Inferior parietal cortex (tissue), 1 donor: ENCODE results near the gene CACNA1D.
"Not testable (repeated sequence)": the region's sequence is repeated elsewhere in the genome, so short reads cannot be mapped to it uniquely, and the experiment has no call there.

Source experiments
- DNase-seq: peaks from one replicate; pipeline ENCODE4 v3.0.0-alpha.2; 2016; ENCODE audit errors: extremely low spot score

Gene CACNA1D

DNA sequence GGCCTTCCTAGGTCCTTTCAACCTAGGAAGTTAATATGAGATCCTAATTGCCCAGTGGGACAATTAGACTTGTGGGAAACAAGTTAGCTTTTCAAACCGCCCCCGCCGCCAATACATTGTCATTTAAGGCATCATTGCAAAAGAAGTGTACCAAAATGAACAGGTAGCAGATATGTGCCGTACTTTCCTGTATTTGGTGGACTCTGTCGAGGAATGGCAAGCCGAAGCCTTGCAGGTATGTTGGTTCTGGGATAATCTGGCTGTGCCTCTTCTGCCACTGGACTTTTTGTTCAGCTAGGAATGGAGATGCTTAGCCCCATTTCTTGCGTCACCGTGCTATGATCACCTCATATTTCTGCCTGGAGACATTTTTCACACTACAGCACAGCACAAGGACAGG lies 157.5 kb downstream of the CACNA1D start:
- DNase-seq, result no peak

DNA sequence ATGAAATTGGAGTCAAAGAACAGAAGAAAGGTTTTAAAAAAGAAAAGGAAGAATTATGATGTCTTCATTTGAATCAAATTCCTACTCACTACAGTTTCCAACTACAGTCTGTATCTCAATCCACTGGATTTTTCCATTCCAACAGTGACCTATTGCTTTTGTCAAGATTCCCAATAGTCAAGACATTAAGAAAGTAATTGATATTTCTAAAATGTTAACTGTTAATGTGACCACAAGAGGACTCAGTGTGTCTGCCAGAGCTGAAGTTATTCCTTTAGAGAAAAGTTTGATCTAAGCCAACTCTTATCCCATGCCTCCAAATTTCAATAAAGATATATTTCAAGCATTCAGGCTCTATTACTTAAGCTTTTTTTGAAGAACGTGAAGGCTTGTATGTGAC lies 163.2 kb downstream of the CACNA1D start:
- no peak for DNase-seq

DNA sequence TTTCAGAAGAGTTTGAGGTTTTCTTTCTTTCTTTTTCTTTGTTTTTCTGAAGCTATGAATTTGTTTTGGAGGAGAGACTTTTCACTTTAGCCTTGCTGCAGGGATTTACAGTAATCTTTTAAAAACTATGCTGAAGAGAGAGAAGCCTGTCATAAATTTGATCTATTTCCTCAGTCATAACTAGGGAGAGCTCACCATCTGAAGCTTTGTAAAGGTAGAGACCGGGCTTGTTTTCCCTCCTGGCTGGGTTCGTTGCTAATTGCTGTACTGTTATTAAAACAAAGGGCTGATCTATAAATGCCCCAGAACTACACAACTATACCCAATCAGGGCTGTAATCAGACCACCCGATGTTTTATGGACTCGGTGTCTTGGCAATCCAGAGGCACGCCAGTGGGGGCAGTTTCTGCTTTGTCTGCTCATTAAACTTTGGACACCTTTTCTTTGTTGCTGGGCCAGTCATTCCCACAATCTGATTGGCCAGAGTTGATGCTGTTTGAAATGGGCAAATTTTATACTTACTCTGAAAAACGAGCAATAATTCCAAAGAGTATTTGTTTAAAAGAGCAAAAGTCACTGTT lies 164.3 kb downstream of the CACNA1D start:
- no peak for DNase-seq

- no peak for DNase-seq
These were observed 165.6 kb downstream of the CACNA1D start for GRCh38 chr3:53659996-53660395.

DNA sequence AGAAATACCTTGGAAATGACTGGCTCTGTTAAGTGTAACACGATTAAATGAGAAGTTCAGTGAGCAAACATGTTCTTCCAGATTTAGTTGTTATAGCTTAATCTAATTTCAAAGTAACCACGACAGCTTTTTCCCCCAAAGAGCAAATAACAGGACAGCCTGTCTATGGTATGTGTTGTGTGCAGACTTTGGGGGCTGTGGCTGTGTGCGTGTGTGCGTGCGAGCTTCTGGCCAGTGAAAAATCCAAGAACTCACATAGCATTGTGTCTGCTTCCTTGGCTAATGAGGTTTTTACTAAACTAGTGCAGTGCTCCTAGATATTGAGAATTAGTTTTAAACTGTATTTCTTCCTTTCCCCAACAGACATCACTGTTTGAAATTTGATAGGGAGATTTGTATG lies 167.1 kb downstream of the CACNA1D start:
- no peak for DNase-seq

DNA sequence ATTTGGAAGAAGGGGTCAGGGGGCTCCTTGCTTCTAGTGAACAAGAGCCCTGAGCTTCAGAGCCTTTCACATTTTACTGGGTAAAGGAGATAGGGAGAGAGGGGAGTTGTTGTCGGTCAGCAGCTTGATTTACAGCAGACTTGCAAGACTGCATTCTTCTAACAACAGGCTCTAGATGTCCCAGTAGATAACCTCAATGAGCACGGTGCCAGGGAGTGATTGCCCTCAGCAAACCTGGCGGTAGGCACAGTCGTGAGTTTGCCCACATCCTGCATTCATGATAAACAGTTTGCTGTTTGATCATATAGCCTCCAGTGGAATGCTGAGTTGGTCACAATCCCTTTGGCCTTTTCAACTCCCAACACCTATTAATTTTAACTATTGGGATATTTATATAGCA lies 170.4 kb downstream of the CACNA1D start:
- not testable (repeated sequence) for DNase-seq

DNA sequence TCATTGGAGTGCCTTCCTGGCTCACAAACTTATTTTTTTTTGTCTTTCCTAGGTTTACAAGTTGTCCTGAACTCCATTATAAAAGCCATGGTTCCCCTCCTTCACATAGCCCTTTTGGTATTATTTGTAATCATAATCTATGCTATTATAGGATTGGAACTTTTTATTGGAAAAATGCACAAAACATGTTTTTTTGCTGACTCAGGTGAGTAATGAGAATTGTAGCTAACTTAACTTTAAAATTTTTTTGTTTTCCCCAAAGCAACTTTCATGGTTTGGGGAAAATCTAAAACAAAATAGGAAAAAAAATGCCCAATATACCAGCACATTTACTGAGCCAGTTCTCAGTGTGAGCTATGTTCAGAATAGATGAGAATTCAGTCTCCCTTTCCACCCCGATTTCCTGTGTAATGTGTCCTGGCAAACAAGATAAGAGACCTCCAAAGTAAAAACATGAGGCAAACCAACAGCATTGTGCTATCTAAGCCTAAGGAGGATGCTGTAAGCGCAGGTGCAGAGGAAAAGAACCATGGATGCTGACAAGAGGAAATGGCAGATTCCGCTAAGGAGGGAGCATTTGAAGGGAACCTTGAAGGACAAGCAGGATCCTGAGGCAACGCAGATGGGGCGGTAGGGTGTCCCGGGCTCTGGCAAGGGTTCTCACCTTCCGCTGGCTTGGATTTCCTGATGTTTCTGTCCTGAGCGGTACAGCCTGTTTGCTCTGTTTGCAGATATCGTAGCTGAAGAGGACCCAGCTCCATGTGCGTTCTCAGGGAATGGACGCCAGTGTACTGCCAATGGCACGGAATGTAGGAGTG lies 171.4 kb downstream of the CACNA1D start:
- no peak for DNase-seq

DNA sequence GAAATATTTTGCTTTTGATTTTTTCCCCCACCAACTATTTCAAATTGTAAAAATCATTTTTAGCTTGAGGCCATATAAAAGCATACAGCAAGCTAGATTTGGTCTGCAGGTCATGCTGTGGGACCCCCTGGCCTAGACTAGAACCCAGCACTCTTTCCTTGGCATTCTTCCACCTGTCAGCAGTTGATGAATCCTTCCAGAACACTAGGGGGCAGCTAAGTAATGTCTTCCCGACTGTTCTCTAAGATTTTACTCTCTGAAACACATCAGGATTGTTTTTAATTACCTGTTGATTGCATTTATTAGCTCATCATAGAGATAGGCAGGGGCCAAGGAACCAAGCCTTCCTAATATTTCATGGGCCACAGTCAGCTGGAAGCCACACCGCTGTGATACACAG lies 174.5 kb downstream of the CACNA1D start:
- no peak for DNase-seq

GRCh38 chr3:53670721-53671120 lies 176.3 kb downstream of the CACNA1D start:
- DNase-seq, result no peak

GRCh38 chr3:53671192-53671960 lies 177.0 kb downstream of the CACNA1D start:
- no peak for DNase-seq

DNA sequence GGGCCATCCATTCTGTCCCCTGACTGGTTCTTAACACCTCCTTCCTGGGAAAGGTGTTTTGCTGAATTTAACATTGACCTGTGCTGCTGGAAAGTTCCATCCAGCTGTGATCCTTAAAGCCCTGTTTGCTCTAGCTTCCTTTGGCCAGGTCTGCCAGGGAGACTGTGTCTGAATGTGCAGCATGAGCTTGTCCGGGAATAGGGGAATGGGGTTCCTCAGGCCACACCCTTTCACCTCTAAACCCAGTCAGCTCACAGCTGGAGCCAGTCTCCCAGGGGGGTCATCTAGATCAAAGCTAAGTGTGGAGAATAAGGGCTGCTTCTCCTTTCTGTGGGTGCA lies 177.5 kb downstream of the CACNA1D start:
- DNase-seq, result no peak

DNA sequence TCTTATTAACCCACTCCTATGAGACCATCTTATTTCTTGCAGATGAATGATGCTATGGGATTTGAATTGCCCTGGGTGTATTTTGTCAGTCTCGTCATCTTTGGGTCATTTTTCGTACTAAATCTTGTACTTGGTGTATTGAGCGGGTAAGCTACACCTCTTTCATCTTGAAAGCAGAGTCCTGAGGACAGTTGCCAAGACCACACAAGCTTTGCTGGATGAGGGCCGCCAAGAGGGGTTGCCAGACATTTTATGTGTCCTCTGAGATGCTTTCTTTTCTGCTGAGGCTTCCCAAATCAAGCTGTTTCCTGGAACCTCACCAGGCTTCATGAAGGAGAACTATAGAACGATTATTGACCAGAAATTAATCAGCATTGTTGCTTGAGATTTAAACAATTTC lies 178.6 kb downstream of the CACNA1D start:
- no peak for DNase-seq

GRCh38 chr3:53673722-53674350 lies 179.4 kb downstream of the CACNA1D start:
- DNase-seq, result no peak

DNA sequence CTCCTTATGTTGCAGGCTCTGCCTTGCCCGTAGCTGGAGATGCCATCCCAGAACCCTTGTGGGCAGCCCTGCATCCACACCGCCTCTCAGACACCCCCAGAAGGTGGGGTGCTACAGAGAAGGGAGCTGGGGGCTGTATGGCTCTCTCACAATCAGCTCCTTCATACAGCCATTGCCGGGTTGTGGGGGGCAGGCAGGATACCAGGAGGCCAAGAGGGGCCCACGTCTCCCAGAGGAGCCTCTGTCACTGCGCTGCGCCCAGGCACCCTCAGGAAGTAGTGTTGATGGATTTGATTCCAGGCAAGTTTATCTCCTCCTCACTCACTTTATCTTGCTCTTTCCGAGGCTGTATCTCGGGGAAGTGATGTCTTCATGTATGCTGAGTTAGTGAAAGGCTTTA lies 180.2 kb downstream of the CACNA1D start:
- no peak for DNase-seq

DNA sequence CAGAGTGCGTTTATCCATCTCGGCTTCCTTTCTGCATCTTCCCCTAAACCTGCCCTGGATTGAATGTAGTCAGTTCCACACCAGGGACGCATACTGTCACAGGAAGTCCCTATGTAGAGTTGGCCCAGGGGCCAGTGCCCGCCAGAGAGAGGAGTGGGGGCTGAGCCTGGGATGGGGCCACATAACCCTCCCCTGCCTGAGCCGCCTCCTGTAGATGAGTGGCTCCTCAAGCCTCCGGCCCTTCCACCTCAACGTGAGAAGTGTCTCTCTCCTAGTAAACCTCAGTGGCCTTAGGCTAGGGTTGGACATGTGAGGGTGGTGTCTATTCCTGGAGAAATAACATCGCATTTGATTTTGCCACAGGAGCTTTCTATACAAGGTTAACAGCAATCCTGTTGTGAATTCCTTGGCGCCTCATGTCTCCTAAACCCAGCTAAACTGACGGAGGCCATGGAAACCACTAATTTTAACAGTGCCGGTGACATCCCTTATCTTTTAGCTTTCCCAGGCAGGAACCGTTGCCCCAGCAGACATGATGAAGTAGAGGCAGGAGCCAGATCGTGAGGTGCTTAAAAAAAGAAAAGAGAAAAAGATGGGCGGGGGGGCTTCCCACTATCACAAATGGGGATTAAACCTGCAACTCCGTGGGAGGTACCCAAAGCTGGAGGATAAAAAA lies 180.7 kb downstream of the CACNA1D start:
- no peak for DNase-seq

DNA sequence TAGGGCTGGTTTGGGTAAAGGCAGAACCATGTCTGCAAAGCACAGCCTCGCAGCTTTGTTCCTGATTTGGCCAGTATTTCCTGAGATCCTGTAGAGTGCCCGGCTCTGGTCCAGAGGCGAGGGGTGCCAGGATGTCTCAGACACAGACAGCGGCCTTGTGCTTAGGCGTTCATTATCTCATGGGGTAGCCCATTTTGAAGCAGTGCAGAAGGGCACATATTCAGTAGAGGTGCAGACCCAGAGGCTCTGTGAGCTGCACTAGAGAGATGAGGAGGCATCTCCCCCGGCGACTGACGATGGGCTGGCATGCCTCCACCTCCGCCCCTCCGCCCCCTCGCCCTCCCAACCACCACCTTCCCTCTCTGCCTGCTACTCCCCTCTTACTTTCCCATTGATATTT lies 181.5 kb downstream of the CACNA1D start:
- no peak for DNase-seq

DNA sequence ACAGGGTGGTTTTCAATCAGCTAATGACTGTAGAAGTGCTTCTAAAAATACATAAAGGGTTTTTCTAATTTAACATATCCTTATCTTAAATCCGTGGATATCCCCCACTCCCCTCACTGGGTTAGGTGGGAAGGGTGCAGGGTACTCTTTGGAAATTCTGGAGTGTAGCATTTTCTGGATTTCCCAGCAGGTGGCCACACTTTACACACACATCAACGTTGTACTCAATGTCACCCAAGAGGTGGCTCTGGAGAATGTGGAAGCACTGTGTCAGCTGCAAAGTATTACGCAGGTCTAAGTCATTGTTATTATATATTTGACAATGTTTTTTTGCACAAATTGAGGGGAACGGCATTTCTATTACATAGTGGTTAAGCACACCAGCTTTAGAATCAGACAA lies 183.0 kb downstream of the CACNA1D start:
- no peak for DNase-seq

- DNase-seq, result peak; percentile 42
These were observed 185.6 kb downstream of the CACNA1D start for GRCh38 chr3:53680028-53680427.

DNA sequence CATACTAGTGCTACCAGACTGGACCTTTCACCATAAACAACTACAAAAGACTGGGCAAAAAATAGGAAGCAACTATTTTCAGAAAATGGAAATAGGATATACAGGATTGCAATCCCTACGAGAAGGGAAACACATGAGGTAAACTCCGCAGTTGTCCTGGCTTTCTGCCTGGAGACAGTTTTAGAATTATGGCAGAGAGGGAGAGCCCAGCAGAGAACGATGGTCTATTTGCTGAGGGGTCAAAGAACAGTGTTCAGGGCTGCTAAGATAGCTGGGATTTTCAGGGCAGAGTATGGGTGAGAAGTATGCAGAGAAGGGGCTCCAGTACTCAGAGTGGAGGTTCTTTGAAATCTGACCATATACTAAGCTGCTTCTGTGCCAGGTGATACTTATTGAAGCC lies 188.4 kb downstream of the CACNA1D start:
- no peak for DNase-seq

GRCh38 chr3:53688066-53688465 lies 193.7 kb downstream of the CACNA1D start:
- no peak for DNase-seq

- DNase-seq, result no peak
These were observed 194.6 kb downstream of the CACNA1D start for GRCh38 chr3:53688989-53689388.

DNA sequence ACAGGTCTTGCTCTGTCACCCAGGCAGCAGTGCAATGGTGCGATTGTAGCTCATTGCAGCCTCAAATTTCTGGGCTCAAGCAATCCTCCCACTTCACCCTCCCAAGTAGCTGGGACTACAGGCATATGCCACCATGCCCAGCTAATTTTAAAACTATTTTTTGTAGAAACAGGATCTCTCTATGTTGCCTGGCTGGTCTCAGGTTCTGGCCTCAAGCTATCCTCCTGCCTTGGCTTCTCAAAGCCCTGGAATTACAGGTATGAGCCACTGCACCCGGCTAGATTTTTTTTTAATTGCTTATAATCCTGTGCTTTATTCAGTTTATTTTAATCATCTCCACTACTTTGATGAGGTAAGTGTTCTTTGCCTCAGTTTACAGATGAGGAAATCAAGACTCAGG lies 195.3 kb downstream of the CACNA1D start:
- DNase-seq, result no peak
